Activated CD8-positive, alpha-beta memory T cell treated with anti-CD3 and anti-CD28 coated beads, Interleukin-2, amount 10 ng/mL, durations not matched to agents 7 days and 5 days (primary cell): ENCODE results near the gene ADARB2. TPM values are rescaled to one million over a fixed set of nuclear protein-coding genes. Genes with fewer than 3 reads are reported as not detected.

Experiments
- ATAC-seq: fragments of 150-1000 bp; cut with Tn5 transposase; one replicate; pipeline ENCODE4 v1.10.0; 2021; ENCODE audit warnings: moderate library complexity
- CTCF ChIA-PET: fragments of 350-600 bp; sonication (Branson Sonifier 250); formaldehyde crosslinking; loops from one replicate; lab custom pipeline; 2021; ENCODE audit warnings: antibody characterized with exemption; lab: Charles Lee
- DNase-seq: peaks from one replicate; pipeline ENCODE4 v3.0.0-alpha.2; 2020
- H3K27ac Mint-ChIP-seq: one replicate; pipeline ENCODE4 v1.8.0; 2021; ENCODE audit warnings: mild to moderate bottlenecking, mixed read lengths
- H3K27me3 Mint-ChIP-seq: one replicate; pipeline ENCODE4 v1.8.0; 2021; ENCODE audit warnings: mixed read lengths
- H3K36me3 Mint-ChIP-seq: one replicate; pipeline ENCODE4 v1.8.0; 2021; ENCODE audit warnings: mild to moderate bottlenecking, mixed read lengths
- H3K4me1 Mint-ChIP-seq: one replicate; pipeline ENCODE4 v1.8.0; 2021; ENCODE audit warnings: mixed read lengths
- H3K4me3 Mint-ChIP-seq: one replicate; pipeline ENCODE4 v1.8.0; 2021; ENCODE audit warnings: mild to moderate bottlenecking, moderate library complexity, mixed read lengths
- H3K9me3 Mint-ChIP-seq: one replicate; pipeline ENCODE4 v1.8.0; 2022; ENCODE audit warnings: low read depth, mixed read lengths
- total RNA-seq, 2 experiments: library from RNA; stranded (reverse); gene quantifications; one replicate each; pipeline ENCODE4 v1.2.3, GENCODE V29; 2021

The ADARB2 gene
- total RNA-seq, 2 experiments from 2014 or later: not detected

- no peaks in the 10 kb centered on the region for H3K4me1 Mint-ChIP-seq
- DNase-seq (no peak), ATAC-seq (no peak)
- no peaks in the 10 kb centered on the region for H3K27me3 Mint-ChIP-seq
- no peaks in the 10 kb centered on the region for H3K36me3 Mint-ChIP-seq
- H3K9me3 Mint-ChIP-seq: no peaks in the 10 kb centered on the region
- CTCF ChIA-PET: no interaction called here
- no peak overlapping the region for H3K27ac Mint-ChIP-seq
- no peak overlapping the region for H3K4me3 Mint-ChIP-seq
Measured at GRCh38 chr10:1530871-1531517, 206.3 kb downstream of the ADARB2 start.

- no peaks in the 10 kb centered on the region for H3K36me3 Mint-ChIP-seq
- no peaks in the 10 kb centered on the region for H3K9me3 Mint-ChIP-seq
- no peak overlapping the region for H3K27ac Mint-ChIP-seq
- H3K4me1 Mint-ChIP-seq: no peaks in the 10 kb centered on the region
- CTCF ChIA-PET: no interaction called here
- no peak for DNase-seq
- ATAC-seq: no peak
- no peak overlapping the region for H3K4me3 Mint-ChIP-seq
- no peaks in the 10 kb centered on the region for H3K27me3 Mint-ChIP-seq
Measured at GRCh38 chr10:1529806-1530413, 207.4 kb downstream of the ADARB2 start.

GRCh38 chr10:1527951-1528350, 209.4 kb downstream of the ADARB2 start:
- Mint-ChIP-seq H3K27me3 (no peaks in the 10 kb centered on the region), H3K27ac (no peak overlapping the region)

GRCh38 chr10:1526436-1527055, 210.8 kb downstream of the ADARB2 start:
- Mint-ChIP-seq H3K9me3 (no peaks in the 10 kb centered on the region), H3K27ac (no peak overlapping the region), H3K4me1 (no peaks in the 10 kb centered on the region), H3K27me3 (no peaks in the 10 kb centered on the region), H3K36me3 (no peaks in the 10 kb centered on the region), H3K4me3 (no peak overlapping the region)
- CTCF ChIA-PET: no interaction called here
- DNase-seq (no peak), ATAC-seq (no peak)

More at GRCh38 chr10:1527951-1528350, 209.4 kb downstream of the ADARB2 start:
- Mint-ChIP-seq H3K36me3 (no peaks in the 10 kb centered on the region), H3K9me3 (no peaks in the 10 kb centered on the region), H3K4me3 (no peak overlapping the region), H3K4me1 (no peaks in the 10 kb centered on the region)
- CTCF ChIA-PET: no interaction called here
- DNase-seq: no peak
- no peak for ATAC-seq

- Mint-ChIP-seq H3K27ac (no peak overlapping the region), H3K36me3 (no peaks in the 10 kb centered on the region), H3K9me3 (no peaks in the 10 kb centered on the region), H3K27me3 (no peaks in the 10 kb centered on the region), H3K4me3 (no peak overlapping the region), H3K4me1 (no peaks in the 10 kb centered on the region)
- CTCF ChIA-PET: no interaction called here
- no peak for DNase-seq
- no peak for ATAC-seq
Measured at GRCh38 chr10:1525354-1526162, 211.8 kb downstream of the ADARB2 start.

- H3K9me3 Mint-ChIP-seq: no peaks in the 10 kb centered on the region
- CTCF ChIA-PET: no interaction called here
- no peak for ATAC-seq
- H3K4me3 Mint-ChIP-seq: no peak overlapping the region
- no peaks in the 10 kb centered on the region for H3K36me3 Mint-ChIP-seq
- H3K27ac Mint-ChIP-seq: no peak overlapping the region
- no peak for DNase-seq
- no peaks in the 10 kb centered on the region for H3K4me1 Mint-ChIP-seq
- H3K27me3 Mint-ChIP-seq: no peaks in the 10 kb centered on the region
Measured at GRCh38 chr10:1524540-1524939, 212.8 kb downstream of the ADARB2 start.

- H3K27ac Mint-ChIP-seq: no peak overlapping the region
- CTCF ChIA-PET: no interaction called here
- ATAC-seq: no peak
- H3K4me1 Mint-ChIP-seq: no peaks in the 10 kb centered on the region
- no peaks in the 10 kb centered on the region for H3K9me3 Mint-ChIP-seq
- H3K27me3 Mint-ChIP-seq: no peaks in the 10 kb centered on the region
- H3K4me3 Mint-ChIP-seq: no peak overlapping the region
- DNase-seq: no peak
- no peaks in the 10 kb centered on the region for H3K36me3 Mint-ChIP-seq
Measured at GRCh38 chr10:1523221-1523620, 214.1 kb downstream of the ADARB2 start.

GRCh38 chr10:1522237-1522636, 215.1 kb downstream of the ADARB2 start:
- CTCF ChIA-PET: no interaction called here
- no peak overlapping the region for H3K27ac Mint-ChIP-seq

GRCh38 chr10:1521741-1522140, 215.6 kb downstream of the ADARB2 start:
- Mint-ChIP-seq H3K36me3 (no peaks in the 10 kb centered on the region), H3K4me3 (no peak overlapping the region), H3K4me1 (no peaks in the 10 kb centered on the region), H3K27me3 (no peaks in the 10 kb centered on the region), H3K9me3 (no peaks in the 10 kb centered on the region), H3K27ac (no peak overlapping the region)
- no peak for DNase-seq
- no peak for ATAC-seq
- CTCF ChIA-PET: no interaction called here

More at GRCh38 chr10:1522237-1522636, 215.1 kb downstream of the ADARB2 start:
- Mint-ChIP-seq H3K4me1 (no peaks in the 10 kb centered on the region), H3K4me3 (no peak overlapping the region), H3K36me3 (no peaks in the 10 kb centered on the region), H3K27me3 (no peaks in the 10 kb centered on the region), H3K9me3 (no peaks in the 10 kb centered on the region)
- no peak for ATAC-seq
- DNase-seq: no peak

GRCh38 chr10:1520909-1521565, 216.3 kb downstream of the ADARB2 start:
- ATAC-seq (no peak), DNase-seq (no peak)
- Mint-ChIP-seq H3K9me3 (no peaks in the 10 kb centered on the region), H3K27me3 (no peaks in the 10 kb centered on the region), H3K36me3 (no peaks in the 10 kb centered on the region), H3K4me3 (no peak overlapping the region), H3K4me1 (no peaks in the 10 kb centered on the region), H3K27ac (no peak overlapping the region)
- CTCF ChIA-PET: no interaction called here

- H3K4me1 Mint-ChIP-seq: no peaks in the 10 kb centered on the region
Measured at GRCh38 chr10:1519391-1519790, 217.9 kb downstream of the ADARB2 start.

GRCh38 chr10:1517684-1518083, 219.6 kb downstream of the ADARB2 start:
- ATAC-seq (no peak), DNase-seq (no peak)
- H3K4me1 Mint-ChIP-seq: no peaks in the 10 kb centered on the region
- H3K27me3 Mint-ChIP-seq: no peaks in the 10 kb centered on the region
- CTCF ChIA-PET: no interaction called here
- no peaks in the 10 kb centered on the region for H3K9me3 Mint-ChIP-seq
- no peak overlapping the region for H3K4me3 Mint-ChIP-seq
- H3K36me3 Mint-ChIP-seq: no peaks in the 10 kb centered on the region
- no peak overlapping the region for H3K27ac Mint-ChIP-seq

More at GRCh38 chr10:1519391-1519790, 217.9 kb downstream of the ADARB2 start:
- Mint-ChIP-seq H3K4me3 (no peak overlapping the region), H3K27me3 (no peaks in the 10 kb centered on the region), H3K27ac (no peak overlapping the region), H3K36me3 (no peaks in the 10 kb centered on the region), H3K9me3 (no peaks in the 10 kb centered on the region)
- ATAC-seq (no peak), DNase-seq (no peak)
- CTCF ChIA-PET: no interaction called here

GRCh38 chr10:1516492-1517165, 220.7 kb downstream of the ADARB2 start:
- Mint-ChIP-seq H3K4me3 (no peak overlapping the region), H3K4me1 (no peaks in the 10 kb centered on the region), H3K9me3 (no peaks in the 10 kb centered on the region), H3K36me3 (no peaks in the 10 kb centered on the region), H3K27me3 (no peaks in the 10 kb centered on the region), H3K27ac (no peak overlapping the region)
- ATAC-seq: no peak
- DNase-seq: no peak
- CTCF ChIA-PET: no interaction called here
